MCF 10A (cell line): ENCODE measurements around the gene ABCD4. TPM values are rescaled to one million over a fixed set of nuclear protein-coding genes. Genes with fewer than 3 reads are reported as not detected.

Experiments used
- Bru-seq: library from RNA; stranded (reverse); fragments of 400-500 nt; gene quantifications from one replicate; lab custom pipeline; 2021; lab: Mats Ljungman, UMichigan
- BruChase-seq, 2 experiments: library from RNA; stranded (reverse); fragments of 400-500 nt; gene quantifications; one replicate each; lab custom pipeline; 2021; lab: Mats Ljungman, UMichigan
- BruUV-seq: library from RNA; stranded (reverse); fragments of 400-500 nt; replicated peaks from 2 replicates; lab custom pipeline; 2021; lab: Mats Ljungman, UMichigan
- CTCF ChIA-PET: fragments of 300-600 bp; sonication (Branson Sonifier 250); formaldehyde crosslinking; extraction: SDS; loops from one replicate; lab custom pipeline; 2021; ENCODE audit warnings: antibody characterized with exemption, inconsistent platforms; lab: Yijun Ruan, JAX
- POLR2A ChIA-PET: fragments of 300-600, 350-650 bp; sonication (Branson Sonifier 250); formaldehyde crosslinking; extraction: SDS; loops from one replicate; lab custom pipeline; 2020; ENCODE audit warnings: antibody characterized with exemption, inconsistent platforms; lab: Yijun Ruan, JAX
- DNase-seq: peaks from one replicate; pipeline ENCODE4 v3.0.0-alpha.2; 2018; ENCODE audit not compliant: unreplicated experiment
- H3K27ac Mint-ChIP-seq: one replicate; pipeline ENCODE4 v1.8.0; 2022; ENCODE audit warnings: mild to moderate bottlenecking, low read depth, mixed read lengths; ENCODE audit not compliant: unreplicated experiment
- H3K27me3 Mint-ChIP-seq: one replicate; pipeline ENCODE4 v1.8.0; 2022; ENCODE audit warnings: mixed read lengths; ENCODE audit not compliant: insufficient read depth, unreplicated experiment
- H3K36me3 Mint-ChIP-seq: one replicate; pipeline ENCODE4 v1.8.0; 2022; ENCODE audit warnings: mild to moderate bottlenecking, moderate library complexity, mixed read lengths; ENCODE audit not compliant: insufficient read depth, unreplicated experiment
- H3K4me1 Mint-ChIP-seq: one replicate; pipeline ENCODE4 v1.8.0; 2022; ENCODE audit warnings: mixed read lengths; ENCODE audit not compliant: insufficient read depth, unreplicated experiment
- H3K4me3 Mint-ChIP-seq: one replicate; pipeline ENCODE4 v1.8.0; 2022; ENCODE audit warnings: mild to moderate bottlenecking, moderate library complexity, mixed read lengths; ENCODE audit not compliant: unreplicated experiment
- H3K9me3 Mint-ChIP-seq: one replicate; pipeline ENCODE4 v1.8.0; 2022; ENCODE audit warnings: mixed read lengths; ENCODE audit not compliant: unreplicated experiment
- CTCF ChIP-seq: fragments of 200-600 bp; IDR thresholded peaks from one replicate; pipeline ENCODE4 v1.8.0; 2022; ENCODE audit warnings: antibody characterized with exemption, mild to moderate bottlenecking; ENCODE audit not compliant: unreplicated experiment
- intact Hi-C: fragments of 100-400 bp; cut with micrococcal nuclease; formaldehyde crosslinking; loops from 2 replicates; pipeline ENCODE4 v1.14.1; 2022
- long read RNA-seq: library from polyadenylated mRNA; stranded (forward); transcript quantifications from one replicate; pipeline ENCODE4 v2.0.0, GENCODE V29; 2022
- total RNA-seq: library from RNA; stranded (reverse); gene quantifications from 2 replicates; pipeline ENCODE4 v1.2.3, GENCODE V29; 2022

ABCD4 gene
- total RNA-seq (26.6 and 30.8 TPM in 2 replicates), Bru-seq, nascent RNA (percentile 59 among the genes with signal in this experiment), BruChase-seq, experiment 1, labeled RNA remaining after a 6-hour chase (percentile 72 among the genes with signal in this experiment), BruChase-seq, experiment 2, labeled RNA remaining after a 2-hour chase (percentile 76 among the genes with signal in this experiment)
- long read RNA-seq, transcript ABCD4-201 (19 exons, 3,003 nt): major isoform, 14 of 50 reads
- long read RNA-seq, partial matches to known transcripts: 14 of 50 reads
- long read RNA-seq, other reads (novel, unspliced or antisense): 18 of 50 reads

GRCh38 chr14:74302634-74303569 lies at the start of gene ABCD4:
TSS of gene ABCD4 (minus strand) at chr14:74302934. CDS start at chr14:74302912, 22 bp downstream.
- CTCF ChIA-PET: interaction anchor here (0.5 to 1.5 kb wide), 10 partner anchors 17 to 853 kb away, joined by 3 to 5 read pairs (median 4); no protein-coding TSS in a partner anchor
- no peaks in the 10 kb centered on the region for H3K27me3 Mint-ChIP-seq
- intact Hi-C loops: no loop called here
- H3K27ac Mint-ChIP-seq: peak within 1 kb of the TSS; percentile 81
- TF ChIP-seq CTCF: peak; percentile 43
- peak within 1 kb of the TSS; percentile 99 for H3K4me3 Mint-ChIP-seq
- POLR2A ChIA-PET: interaction anchor here (0.5 to 3.1 kb wide), 12 partner anchors 10 to 748 kb away, joined by 3 to 12 read pairs (median 4); partner anchors contain the start of genes AREL1, BBOF1, ENTPD5 and FCF1
- no TSS peak for BruUV-seq
- H3K4me1 Mint-ChIP-seq: peaks cover 11% of the 10 kb centered on the region
- H3K9me3 Mint-ChIP-seq: no peaks in the 10 kb centered on the region
- DNase-seq: peak; percentile 93
- peaks cover 8% of the 10 kb centered on the region for H3K36me3 Mint-ChIP-seq

DNA sequence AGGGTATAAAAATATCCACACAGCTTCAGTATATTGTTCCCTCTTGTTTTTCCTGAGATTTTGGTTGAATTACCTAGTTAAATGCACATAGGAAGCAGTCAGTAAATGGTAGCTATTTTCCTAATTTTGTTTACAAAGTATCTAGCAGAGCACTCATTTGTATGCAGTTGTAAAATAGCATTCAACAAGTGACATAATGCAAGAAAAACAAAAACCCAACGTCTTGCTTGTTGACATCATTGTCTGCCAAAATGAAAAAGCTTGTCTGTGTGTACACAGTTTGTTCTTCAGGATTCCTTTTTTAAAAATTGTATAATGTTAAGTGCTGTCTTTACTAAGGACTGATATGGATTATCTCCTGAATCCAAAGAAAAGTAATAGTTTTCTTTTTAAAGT lies 48.2 kb upstream of the ABCD4 start:
- no TSS peak for BruUV-seq
- ChIA-PET CTCF (interaction anchor here (0.7 to 1.6 kb wide), 4 partner anchors 11 to 49 kb away, joined by 4 read pairs; partner anchors contain the start of gene ABCD4), POLR2A (interaction anchor here (0.5 to 1.2 kb wide), 3 partner anchors 10 to 118 kb away, joined by 3 read pairs; no protein-coding TSS in a partner anchor)
- H3K27me3 Mint-ChIP-seq: peaks cover 41% of the 10 kb centered on the region
- H3K9me3 Mint-ChIP-seq: no peaks in the 10 kb centered on the region
- H3K4me1 Mint-ChIP-seq: peaks cover 6% of the 10 kb centered on the region
- no peak overlapping the region for H3K27ac Mint-ChIP-seq
- H3K36me3 Mint-ChIP-seq: no peaks in the 10 kb centered on the region
- H3K4me3 Mint-ChIP-seq: no peak overlapping the region
- no peak for TF ChIP-seq CTCF
- intact Hi-C loops: no loop called here
- no peak for DNase-seq

DNA sequence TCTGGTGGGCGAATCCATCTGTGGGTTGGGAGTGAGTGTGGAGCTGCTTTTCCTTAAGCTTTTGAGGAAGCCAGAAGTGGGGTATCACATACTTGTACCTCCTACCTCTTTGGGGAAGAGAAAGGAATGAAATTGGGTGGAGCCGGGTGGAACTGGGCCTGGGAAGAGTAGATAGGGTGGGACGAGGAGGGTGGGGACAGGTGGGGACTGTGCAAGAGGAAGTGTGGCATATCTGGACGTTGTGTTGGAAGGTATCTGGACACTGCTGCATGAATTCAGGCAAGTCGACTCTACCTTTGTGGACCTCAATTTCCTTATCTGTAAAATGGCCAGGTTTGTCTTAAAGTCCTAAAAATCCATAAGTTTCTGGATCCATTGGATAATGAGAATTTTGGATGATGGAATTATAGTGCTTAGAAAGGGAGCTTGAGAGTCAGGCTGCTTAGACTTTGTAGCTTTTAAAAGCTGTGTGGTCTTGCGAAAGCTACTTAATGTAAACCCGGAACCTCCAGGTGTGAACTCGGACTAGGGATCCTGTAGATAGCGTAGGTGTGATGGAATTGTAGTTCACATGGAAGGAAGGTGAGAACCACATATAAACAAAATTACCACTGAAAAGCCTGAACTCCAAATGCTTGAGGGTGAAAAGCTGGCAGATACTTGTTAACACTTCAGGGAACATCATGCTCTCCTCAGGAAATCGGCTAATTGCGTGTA lies 47.6 kb upstream of the ABCD4 start:
- BruUV-seq: no TSS peak
- Mint-ChIP-seq H3K9me3 (no peaks in the 10 kb centered on the region), H3K36me3 (no peaks in the 10 kb centered on the region), H3K4me1 (peaks cover 6% of the 10 kb centered on the region), H3K4me3 (no peak overlapping the region), H3K27ac (no peak overlapping the region), H3K27me3 (peaks cover 41% of the 10 kb centered on the region)
- intact Hi-C loops: no loop called here
- ChIA-PET POLR2A (interaction anchor here (0.5 to 1.2 kb wide), 4 partner anchors 10 to 296 kb away, joined by 3 read pairs; no protein-coding TSS in a partner anchor), CTCF (interaction anchor here (0.9 to 1.6 kb wide), 2 partner anchors 25 to 48 kb away, joined by 4 read pairs; partner anchors contain the start of gene ABCD4)
- DNase-seq: no peak
- no peak for TF ChIP-seq CTCF
